Mesendoderm (in vitro differentiated cells): ENCODE measurements around the gene FAM210A.
A peak's percentile ranks its signal among the peaks of the same experiment; 100 is the strongest.

Experiments used
- DNase-seq: peaks from one replicate; pipeline ENCODE4 v3.0.0; 2013
- H2AK5ac ChIP-seq: 2 replicates; pipeline ENCODE4 v1.6.1; 2013; ENCODE audit warnings: low read length, inconsistent platforms
- H2BK120ac ChIP-seq: 2 replicates; pipeline ENCODE4 v1.6.1; 2013; ENCODE audit warnings: low read depth, mild to moderate bottlenecking, low read length, moderate library complexity, mixed read lengths
- H2BK15ac ChIP-seq: replicated peaks from 2 replicates; pipeline ENCODE4 v1.6.1; 2013; ENCODE audit warnings: low read depth, mild to moderate bottlenecking, moderate library complexity
- H2BK5ac ChIP-seq: 2 replicates; pipeline ENCODE4 v1.6.1; 2013; ENCODE audit warnings: low read length, inconsistent platforms
- H3K18ac ChIP-seq: 2 replicates; pipeline ENCODE4 v1.6.1; 2013; ENCODE audit warnings: mild to moderate bottlenecking, low read length, mixed read lengths
- H3K23ac ChIP-seq: one replicate; pipeline ENCODE4 v1.6.1; 2013; ENCODE audit warnings: low read length
- H3K27ac ChIP-seq: 2 replicates; pipeline ENCODE4 v1.5.1; 2013; ENCODE audit warnings: low read depth, mild to moderate bottlenecking, inconsistent platforms, low read length, moderate library complexity
- H3K27me3 ChIP-seq: 2 replicates; pipeline ENCODE4 v1.6.1; 2013; ENCODE audit warnings: low read length, control low read depth, mild to moderate bottlenecking, inconsistent platforms; ENCODE audit not compliant: insufficient read depth, poor library complexity
- H3K36me3 ChIP-seq: 2 replicates; pipeline ENCODE4 v1.6.1; 2013; ENCODE audit warnings: low read length, inconsistent platforms; ENCODE audit not compliant: control insufficient read depth, insufficient read depth
- H3K4ac ChIP-seq: one replicate; pipeline ENCODE4 v1.6.1; 2013; ENCODE audit warnings: low read depth, mild to moderate bottlenecking, low read length, moderate library complexity
- H3K4me1 ChIP-seq: 2 replicates; pipeline ENCODE4 v1.6.1; 2013; ENCODE audit warnings: low read depth, low read length, inconsistent platforms; ENCODE audit not compliant: control insufficient read depth
- H3K4me2 ChIP-seq: 2 replicates; pipeline ENCODE4 v1.6.1; 2013; ENCODE audit warnings: low read length
- H3K4me3 ChIP-seq: 2 replicates; pipeline ENCODE4 v1.5.1; 2013; ENCODE audit warnings: mild to moderate bottlenecking, low read length
- H3K56ac ChIP-seq: one replicate; pipeline ENCODE4 v1.6.1; 2013; ENCODE audit warnings: low read length
- H3K79me1 ChIP-seq: 2 replicates; pipeline ENCODE4 v1.6.1; 2013; ENCODE audit warnings: low read length, inconsistent platforms
- H3K79me2 ChIP-seq: 2 replicates; pipeline ENCODE4 v1.6.1; 2013; ENCODE audit warnings: mild to moderate bottlenecking, low read length; ENCODE audit not compliant: control insufficient read depth, insufficient read depth
- H3K9ac ChIP-seq: 2 replicates; pipeline ENCODE4 v1.6.1; 2013; ENCODE audit warnings: low read length, inconsistent platforms
- H4K5ac ChIP-seq: one replicate; pipeline ENCODE4 v1.6.1; 2013; ENCODE audit warnings: low read length
- H4K8ac ChIP-seq: one replicate; pipeline ENCODE4 v1.6.1; 2013; ENCODE audit warnings: low read depth, mild to moderate bottlenecking, control low read depth, low read length, moderate library complexity
- WGBS: extraction: QIAGEN DNeasy Blood & Tissue Kit; methylation state at CpG from one replicate; pipeline ENCODE4 v1.1.7; 2013; ENCODE audit warnings: low lambda C conversion rate, missing lambda C conversion rate; ENCODE audit not compliant: insufficient coverage; ENCODE audit errors: extremely low coverage; 5-methylcytosine and 5-hydroxymethylcytosine counted together

Gene FAM210A

DNA sequence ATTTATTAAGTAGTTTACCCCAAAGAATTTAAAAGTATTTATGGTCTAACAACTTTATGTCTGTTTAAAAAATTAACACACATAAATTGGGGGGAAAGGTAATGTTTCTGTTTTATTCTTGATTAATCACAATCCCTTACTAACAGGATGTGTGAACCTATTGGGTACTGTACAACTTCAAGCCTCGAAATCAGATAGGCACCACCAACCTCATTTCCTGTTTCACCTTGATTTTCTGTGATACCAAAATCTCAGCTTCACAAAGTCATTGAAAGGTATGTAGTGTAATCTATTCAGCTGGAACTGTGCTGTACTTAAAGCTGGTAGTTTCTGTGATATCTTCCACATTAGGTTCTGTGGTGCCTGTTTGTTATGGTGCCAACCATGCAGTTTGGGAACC, 4.1 kb upstream of the FAM210A start:
- Histone ChIP-seq H2AK5ac (no peak overlapping the region), H3K23ac (no peak overlapping the region), H2BK120ac (no peak overlapping the region), H3K79me1 (peaks cover 8% of the 10 kb centered on the region), H3K4me2 (no peak overlapping the region), H3K27ac (no peak overlapping the region), H3K4me3 (no peak overlapping the region), H3K27me3 (no peaks in the 10 kb centered on the region), H2BK15ac (no peak overlapping the region), H3K18ac (no peak overlapping the region), H3K4me1 (peaks cover 2% of the 10 kb centered on the region), H2BK5ac (no peak overlapping the region), H4K8ac (no peak overlapping the region), H3K9ac (no peak overlapping the region), H3K36me3 (no peaks in the 10 kb centered on the region), H3K4ac (no peak overlapping the region), H3K56ac (no peak overlapping the region), H4K5ac (no peak overlapping the region), H3K79me2 (peaks cover 28% of the 10 kb centered on the region)
- DNase-seq, result no peak
- no CpG with 5 or more reads among the region's 1 CpG for WGBS

- Histone ChIP-seq H3K4ac (peak overlapping the region; percentile 87), H2AK5ac (no peak overlapping the region), H4K8ac (no peak overlapping the region), H3K79me1 (peaks cover 17% of the 10 kb centered on the region), H3K18ac (no peak overlapping the region), H3K23ac (no peak overlapping the region), H4K5ac (no peak overlapping the region), H3K36me3 (no peaks in the 10 kb centered on the region), H3K79me2 (peaks cover 43% of the 10 kb centered on the region), H3K56ac (peak overlapping the region; percentile 95), H3K4me2 (peak overlapping the region; percentile 82), H3K27me3 (no peaks in the 10 kb centered on the region), H2BK15ac (no peak overlapping the region), H3K9ac (peak overlapping the region; percentile 86), H2BK120ac (no peak overlapping the region), H3K27ac (peak overlapping the region; percentile 39), H2BK5ac (no peak overlapping the region), H3K4me3 (peak overlapping the region; percentile 96), H3K4me1 (peaks cover 2% of the 10 kb centered on the region)
- WGBS, result no CpG with 5 or more reads among the region's 30 CpGs
- DNase-seq, result peak; percentile 80
Measured at GRCh38 chr18:13726972-13727331, 594 bp upstream of the FAM210A start.

GRCh38 chr18:13725566-13726231, 659 bp downstream of the FAM210A start:
- Histone ChIP-seq H3K23ac (no peak overlapping the region), H3K27ac (no peak overlapping the region), H3K79me2 (peaks cover 52% of the 10 kb centered on the region), H3K18ac (peak overlapping the region; percentile 56), H2BK5ac (no peak overlapping the region), H3K27me3 (no peaks in the 10 kb centered on the region), H2BK15ac (no peak overlapping the region), H3K36me3 (no peaks in the 10 kb centered on the region), H3K79me1 (peaks cover 21% of the 10 kb centered on the region), H3K4me2 (peak overlapping the region; percentile 15), H3K4me1 (peaks cover 2% of the 10 kb centered on the region), H3K4ac (no peak overlapping the region), H4K8ac (no peak overlapping the region), H3K4me3 (peak overlapping the region; percentile 41), H3K9ac (peak overlapping the region; percentile 62), H2BK120ac (no peak overlapping the region), H3K56ac (peak overlapping the region; percentile 90), H2AK5ac (no peak overlapping the region), H4K5ac (no peak overlapping the region)
- WGBS, result no CpG with 5 or more reads among the region's 35 CpGs
- DNase-seq, result no peak

DNA sequence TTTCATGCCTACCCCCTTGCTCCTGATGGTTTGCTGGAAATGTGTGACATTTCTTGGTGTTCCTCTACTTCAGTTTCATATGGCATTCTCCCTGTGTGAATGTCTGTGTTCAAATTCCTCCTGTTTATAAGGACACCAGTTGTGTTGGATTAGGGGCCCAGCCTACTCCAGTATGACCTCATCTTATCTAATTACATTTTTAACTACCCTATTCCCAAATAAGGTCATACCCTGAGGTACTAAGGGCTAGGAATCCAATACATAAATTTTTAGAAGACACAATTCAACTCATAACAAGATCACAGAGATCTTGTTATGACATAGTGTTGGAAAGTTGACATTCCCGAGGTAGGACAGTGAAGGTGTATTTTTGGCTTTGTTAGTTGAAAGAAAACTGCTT, 5.5 kb downstream of the FAM210A start:
- Histone ChIP-seq H2BK120ac (no peak overlapping the region), H4K5ac (no peak overlapping the region), H3K79me2 (peaks cover 44% of the 10 kb centered on the region), H3K56ac (no peak overlapping the region), H3K9ac (no peak overlapping the region), H3K4ac (no peak overlapping the region), H3K23ac (no peak overlapping the region), H2BK5ac (no peak overlapping the region), H3K4me1 (no peaks in the 10 kb centered on the region), H3K36me3 (no peaks in the 10 kb centered on the region), H3K27me3 (no peaks in the 10 kb centered on the region), H3K18ac (no peak overlapping the region), H4K8ac (no peak overlapping the region), H3K4me3 (no peak overlapping the region), H2BK15ac (no peak overlapping the region), H3K27ac (no peak overlapping the region), H3K79me1 (peaks cover 26% of the 10 kb centered on the region), H2AK5ac (no peak overlapping the region), H3K4me2 (no peak overlapping the region)
- no CpG with 5 or more reads among the region's 1 CpG for WGBS
- no peak for DNase-seq

GRCh38 chr18:13720123-13720522, 6.2 kb downstream of the FAM210A start:
- no peaks in the 10 kb centered on the region for H3K4me1 ChIP-seq
- H3K18ac ChIP-seq, result no peak overlapping the region
- no peak overlapping the region for H3K9ac ChIP-seq
- no peak overlapping the region for H3K4ac ChIP-seq
- no CpG with 5 or more reads among the region's 1 CpG for WGBS
- no peak overlapping the region for H2BK15ac ChIP-seq
- peaks cover 41% of the 10 kb centered on the region for H3K79me2 ChIP-seq
- H3K4me3 ChIP-seq, result no peak overlapping the region
- H3K4me2 ChIP-seq, result no peak overlapping the region
- no peak for DNase-seq
- no peak overlapping the region for H3K56ac ChIP-seq
- H2AK5ac ChIP-seq, result no peak overlapping the region
- H3K27me3 ChIP-seq, result no peaks in the 10 kb centered on the region
- peaks cover 26% of the 10 kb centered on the region for H3K79me1 ChIP-seq
- no peaks in the 10 kb centered on the region for H3K36me3 ChIP-seq
- no peak overlapping the region for H3K23ac ChIP-seq
- no peak overlapping the region for H4K8ac ChIP-seq
- H4K5ac ChIP-seq, result no peak overlapping the region
- H2BK5ac ChIP-seq, result no peak overlapping the region
- H3K27ac ChIP-seq, result no peak overlapping the region
- no peak overlapping the region for H2BK120ac ChIP-seq

- Histone ChIP-seq H3K36me3 (no peaks in the 10 kb centered on the region), H3K4ac (no peak overlapping the region), H2BK120ac (no peak overlapping the region), H3K79me1 (peaks cover 24% of the 10 kb centered on the region), H3K4me2 (no peak overlapping the region), H3K18ac (no peak overlapping the region), H3K9ac (no peak overlapping the region), H3K27ac (no peak overlapping the region), H2BK15ac (no peak overlapping the region), H3K79me2 (peaks cover 36% of the 10 kb centered on the region), H3K23ac (no peak overlapping the region), H3K4me3 (no peak overlapping the region), H3K56ac (no peak overlapping the region), H4K8ac (no peak overlapping the region), H4K5ac (no peak overlapping the region), H2BK5ac (no peak overlapping the region), H3K4me1 (peaks cover 2% of the 10 kb centered on the region), H3K27me3 (no peaks in the 10 kb centered on the region), H2AK5ac (no peak overlapping the region)
- no CpG with 5 or more reads among the region's 4 CpGs for WGBS
- no peak for DNase-seq
Measured at GRCh38 chr18:13716916-13717315, 9.4 kb downstream of the FAM210A start.
